Adrenal gland (tissue), 12 donors: ENCODE measurements around the gene OSER1. TPM values are rescaled to one million over a fixed set of nuclear protein-coding genes. Genes with fewer than 3 reads are reported as not detected.

Source experiments
- DNase-seq, 7 donors: peaks; one replicate each; pipeline ENCODE4 v3.0.0-alpha.2; 2019 to 2020
- H3K27ac ChIP-seq, 5 donors: fragments of 200-600 bp; sonication (generic) in 4 of 5; 1 replicate in 3 of 5; 2 replicates in 2 of 5; pipeline versions ENCODE4 v1.5.1 to v1.8.0; 2016 to 2020; ENCODE audit warnings: mild to moderate bottlenecking in 1 of 5
- H3K27me3 ChIP-seq: fragments of 200-600 bp; 2 replicates; pipeline ENCODE4 v1.8.0; 2021
- H3K36me3 ChIP-seq, 2 donors: fragments of 200-600 bp; replicated peaks in 1 of 2; 1 replicate in 1 of 2; 2 replicates in 1 of 2; pipeline versions ENCODE4 v1.5.1 to v1.8.0; 2018 to 2022
- H3K4me1 ChIP-seq, 2 donors: fragments of 200-600 bp; replicated peaks in 1 of 2; 1 replicate in 1 of 2; 2 replicates in 1 of 2; pipeline versions ENCODE4 v1.5.1 to v1.8.0; 2018 to 2021
- H3K4me3 ChIP-seq, 4 donors: fragments of 200-600 bp; sonication (generic) in 3 of 4; one replicate each; pipeline ENCODE4 v1.5.1; 2016 to 2018
- H3K9me3 ChIP-seq, 3 donors: fragments of 200-600 bp; sonication (generic) in 1 of 3; replicated peaks in 1 of 3; 1 replicate in 2 of 3; 2 replicates in 1 of 3; pipeline versions ENCODE4 v1.5.1 to v1.8.0; 2016 to 2021
- POLR2A ChIP-seq, 2 donors: fragments of 450-650 bp; IDR thresholded peaks; one replicate each; pipeline ENCODE4 v1.6.1; 2017; ENCODE audit warnings: antibody characterized with exemption in 2 of 2, mild to moderate bottlenecking in 2 of 2, moderate library complexity in 1 of 2
- WGBS, 4 donors: extraction: QIAGEN DNeasy Blood & Tissue Kit in 2 of 4; methylation state at CpG; one replicate each; pipeline versions ENCODE4 v1.1.5 to v1.1.7; 2013 to 2017; 5-methylcytosine and 5-hydroxymethylcytosine counted together
- intact Hi-C, 2 donors: fragments of 100-400 bp; cut with DNase I; formaldehyde crosslinking; loops; one replicate each; pipeline versions ENCODE4 v1.14.1 to v1.15.0; 2022 to 2023
- polyA plus RNA-seq, 3 donors: library from polyadenylated mRNA; stranded (reverse); fragments of 200-250 nt in 2 of 3; fragments of 350-450 nt in 1 of 3; fragmentation: Illumina TruSeq in 1 of 3; extraction: RNeasy Lipid Tissue Mini Kit (QIAGEN cat#74804) in 1 of 3; gene quantifications; one replicate each; pipeline ENCODE4 v1.2.3, GENCODE V29; 2013 to 2014
- total RNA-seq, 9 donors: library from RNA; depleted of rRNA in 4 of 9; stranded (reverse); fragments of >200 nt in 4 of 9; fragments of 120-200 nt in 1 of 9; fragmentation: NEBNext Ultra II Directional in 1 of 9; extraction: Animal tissue kit (Norgen Biotek cat#: 25700) in 1 of 9; gene quantifications; one replicate each; pipeline versions ENCODE4 v1.1.0 to v1.2.4, GENCODE V29; 2013 to 2023
- TF ChIP-seq, protein P1 (sequence below), 6 experiments: fragments of 450-650 bp in 4 of 6; fragments of 200-600 bp in 2 of 6; sonication (generic) in 1 of 6; IDR thresholded peaks; 1 replicate in 5 of 6; 2 replicates in 1 of 6; pipeline versions ENCODE4 v1.5.1 to v1.8.0; 2016 to 2021; ENCODE audit warnings: antibody characterized with exemption in 6 of 6, mild to moderate bottlenecking in 2 of 6, moderate library complexity in 1 of 6
- donor health status: healthy with polysubstance abuse.
- donor health status: Bipolar disorder and iron deficiency.
- donor health status: DM: yes; HTN: yes; CAD: no.
- donor health status: DM: no; HTN: no; CAD: no.
- donor health status: DM: no; HTN: no; CAD: no.
- donor health status: DM: yes; HTN: yes; CAD: no.

The OSER1 gene
- total and polyA plus RNA-seq, 12 donors = 19.5 to 46.7 (median 27.3) TPM

DNA sequence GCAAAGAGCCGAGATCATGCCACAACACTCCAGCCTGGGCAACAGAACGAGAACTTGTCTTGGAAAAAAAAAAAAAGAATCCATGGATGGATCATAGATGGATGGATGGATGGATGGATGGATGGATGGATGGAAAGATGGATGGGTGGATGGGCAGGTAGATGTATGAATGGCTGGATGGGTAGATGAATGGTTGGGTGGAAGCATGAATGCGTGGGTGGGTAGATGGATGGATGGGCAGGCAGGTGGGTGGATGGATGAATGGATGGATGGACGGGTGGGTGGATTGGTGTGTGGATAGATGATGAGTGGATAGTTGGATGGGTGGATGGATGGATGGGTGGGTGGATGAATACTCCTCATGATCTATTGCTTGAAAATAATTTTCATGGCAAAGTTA, 25.0 kb downstream of the OSER1 start:
- no peak for DNase-seq
- Histone ChIP-seq H3K4me3 (no peak overlapping the region), H3K9me3 (no peaks in the 10 kb centered on the region), H3K27me3 (no peaks in the 10 kb centered on the region), H3K27ac (no peak overlapping the region), H3K4me1 (peaks cover 9 to 10% of the 10 kb centered on the region in 2 donors), H3K36me3 (no peaks in the 10 kb centered on the region)
- WGBS, 4 donors = 94 to 96% (median 95%) methylated on average over 4 of the region's 4 CpGs
- intact Hi-C loops = no loop called here
- TF ChIP-seq, protein P1, sequence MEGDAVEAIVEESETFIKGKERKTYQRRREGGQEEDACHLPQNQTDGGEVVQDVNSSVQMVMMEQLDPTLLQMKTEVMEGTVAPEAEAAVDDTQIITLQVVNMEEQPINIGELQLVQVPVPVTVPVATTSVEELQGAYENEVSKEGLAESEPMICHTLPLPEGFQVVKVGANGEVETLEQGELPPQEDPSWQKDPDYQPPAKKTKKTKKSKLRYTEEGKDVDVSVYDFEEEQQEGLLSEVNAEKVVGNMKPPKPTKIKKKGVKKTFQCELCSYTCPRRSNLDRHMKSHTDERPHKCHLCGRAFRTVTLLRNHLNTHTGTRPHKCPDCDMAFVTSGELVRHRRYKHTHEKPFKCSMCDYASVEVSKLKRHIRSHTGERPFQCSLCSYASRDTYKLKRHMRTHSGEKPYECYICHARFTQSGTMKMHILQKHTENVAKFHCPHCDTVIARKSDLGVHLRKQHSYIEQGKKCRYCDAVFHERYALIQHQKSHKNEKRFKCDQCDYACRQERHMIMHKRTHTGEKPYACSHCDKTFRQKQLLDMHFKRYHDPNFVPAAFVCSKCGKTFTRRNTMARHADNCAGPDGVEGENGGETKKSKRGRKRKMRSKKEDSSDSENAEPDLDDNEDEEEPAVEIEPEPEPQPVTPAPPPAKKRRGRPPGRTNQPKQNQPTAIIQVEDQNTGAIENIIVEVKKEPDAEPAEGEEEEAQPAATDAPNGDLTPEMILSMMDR (IDR thresholded peaks at IDR 0.05) = no peak
- no peak for TF ChIP-seq POLR2A (IDR thresholded peaks at IDR 0.05)

DNA sequence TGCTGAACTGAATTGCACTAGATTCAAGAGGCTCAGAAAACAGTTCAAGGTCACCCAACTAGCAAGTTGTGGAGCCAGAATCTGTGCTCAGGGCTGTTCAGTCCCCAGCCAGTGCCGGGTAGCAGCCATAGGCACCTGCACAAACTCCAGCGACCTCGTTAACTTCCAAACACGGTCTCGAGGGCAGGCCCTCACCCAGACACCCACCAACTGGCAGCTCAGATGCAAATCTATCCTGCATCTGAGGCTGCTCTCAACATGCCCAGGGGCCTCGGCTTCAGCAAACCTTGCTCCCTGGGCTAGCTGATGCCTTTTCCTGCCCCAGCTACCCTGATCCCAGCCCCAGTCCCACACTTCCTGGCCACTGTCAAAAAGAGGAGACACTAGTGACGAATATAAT, 27.3 kb downstream of the OSER1 start:
- H3K36me3 ChIP-seq = no peaks in the 10 kb centered on the region
- no peak overlapping the region for H3K27ac ChIP-seq
- H3K27me3 ChIP-seq = no peaks in the 10 kb centered on the region
- H3K4me3 ChIP-seq = no peak overlapping the region
- intact Hi-C loops = no loop called here
- 48 to 71% (median 55%) methylated on average over 2 to 7 of the region's 7 CpGs for WGBS, 4 donors
- TF ChIP-seq, protein P1 (IDR thresholded peaks at IDR 0.05) = no peak
- TF ChIP-seq POLR2A (IDR thresholded peaks at IDR 0.05) = no peak
- H3K4me1 ChIP-seq = peaks cover 9 to 10% of the 10 kb centered on the region in 2 donors
- H3K9me3 ChIP-seq = no peaks in the 10 kb centered on the region
- DNase-seq = no peak

DNA sequence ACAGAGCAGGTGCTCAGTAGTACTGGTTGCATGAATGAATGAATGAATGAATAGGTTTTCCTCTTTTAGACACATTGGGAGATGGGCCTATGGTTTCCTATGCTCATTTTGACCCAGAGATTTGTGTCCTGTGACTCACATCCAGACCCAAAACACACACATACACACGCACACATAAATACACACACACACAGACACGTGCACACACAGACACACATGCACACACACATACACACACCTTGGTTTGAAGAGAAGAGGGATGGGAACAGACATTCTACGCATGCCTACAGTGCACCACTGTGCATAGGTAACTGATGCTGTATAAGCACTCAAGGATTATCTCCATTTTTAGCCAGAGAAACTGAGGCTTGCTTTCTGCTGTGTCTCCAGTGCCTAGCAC, 27.7 kb downstream of the OSER1 start:
- no peak for TF ChIP-seq POLR2A (IDR thresholded peaks at IDR 0.05)
- TF ChIP-seq, protein P1 (IDR thresholded peaks at IDR 0.05) = no peak
- H3K9me3 ChIP-seq = no peaks in the 10 kb centered on the region
- peaks cover 6% of the 10 kb centered on the region in 2 donors for H3K4me1 ChIP-seq
- H3K36me3 ChIP-seq = no peaks in the 10 kb centered on the region
- DNase-seq = no peak
- intact Hi-C loops = no loop called here
- 69 to 92% (median 89%) methylated on average over 3 of the region's 3 CpGs for WGBS, 4 donors
- no peak overlapping the region for H3K27ac ChIP-seq
- H3K27me3 ChIP-seq = no peaks in the 10 kb centered on the region
- H3K4me3 ChIP-seq = no peak overlapping the region

DNA sequence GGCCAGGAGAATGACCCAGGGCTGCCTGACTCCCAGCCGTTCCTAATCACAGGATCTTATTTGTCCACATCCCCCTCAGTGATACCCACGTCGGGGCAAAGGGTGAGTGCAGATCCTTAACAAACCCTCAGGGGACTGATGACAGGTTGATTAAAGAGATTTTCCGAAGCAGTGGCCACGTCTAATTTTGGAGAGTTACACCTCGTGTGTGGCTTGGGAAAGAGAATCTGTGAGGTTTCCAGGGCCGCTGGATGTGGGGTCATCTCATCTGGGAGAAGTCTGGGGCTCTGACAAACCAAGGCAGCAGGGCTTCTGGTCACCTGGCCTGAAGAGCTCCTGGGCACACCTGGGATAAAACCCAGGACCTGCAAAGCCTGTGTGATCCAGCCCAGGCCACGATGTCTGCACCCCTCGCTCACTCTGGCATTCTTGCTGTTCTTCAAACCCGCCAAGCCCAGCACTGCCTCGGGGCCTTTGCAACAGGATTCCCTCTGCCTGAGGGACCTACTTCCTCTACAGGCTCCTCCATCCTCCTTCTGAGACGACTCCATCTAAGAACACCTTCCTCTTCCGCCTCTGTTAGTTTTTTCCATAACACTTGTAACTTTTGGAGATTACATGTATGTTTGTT, 28.3 kb downstream of the OSER1 start:
- no peaks in the 10 kb centered on the region for H3K36me3 ChIP-seq
- H3K27me3 ChIP-seq = no peaks in the 10 kb centered on the region
- H3K27ac ChIP-seq = no peak overlapping the region
- peaks cover under 1 to 1% of the 10 kb centered on the region in 2 donors for H3K4me1 ChIP-seq
- TF ChIP-seq, protein P1 (IDR thresholded peaks at IDR 0.05) = no peak
- no peak for TF ChIP-seq POLR2A (IDR thresholded peaks at IDR 0.05)
- DNase-seq = no peak
- 62 to 71% (median 67%) methylated on average over 10 to 13 of the region's 13 CpGs for WGBS, 4 donors
- no peak overlapping the region for H3K4me3 ChIP-seq
- H3K9me3 ChIP-seq = no peaks in the 10 kb centered on the region
- intact Hi-C loops = no loop called here
